CD4-positive, alpha-beta T cell (primary cell): ENCODE measurements around the gene MLXIPL. TPM values are rescaled to one million over a fixed set of nuclear protein-coding genes. Genes with fewer than 3 reads are reported as not detected.
"Not testable (repeated sequence)": the region's sequence is repeated elsewhere in the genome, so short reads cannot be mapped to it uniquely, and the experiment has no call there.

Experiments
- ATAC-seq: fragments of 200-7000 bp; cut with Tn5 transposase; one replicate; pipeline ENCODE4 v1.10.0; 2022; ENCODE audit warnings: mild to moderate bottlenecking; ENCODE audit not compliant: poor library complexity
- CTCF ChIA-PET: fragments of 350-600 bp; sonication (Branson Sonifier 250); formaldehyde crosslinking; loops from one replicate; lab custom pipeline; 2021; ENCODE audit warnings: antibody characterized with exemption, inconsistent platforms; lab: Charles Lee
- POLR2A ChIA-PET: fragments of 350-600 bp; sonication (Branson Sonifier 250); formaldehyde crosslinking; loops from one replicate; lab custom pipeline; 2021; ENCODE audit warnings: antibody characterized with exemption, inconsistent platforms; lab: Charles Lee
- DNase-seq, 14 experiments: peaks; one replicate each; pipeline ENCODE4 v3.0.0-alpha.2; 2013 to 2020; ENCODE audit warnings: mixed read lengths in 2 of 14
- H3K27ac ChIP-seq, 2 donors: one replicate each; pipeline versions ENCODE4 v1.5.1 to v1.7.0; 2013; ENCODE audit warnings: low read length in 2 of 2, low read depth in 1 of 2, mild to moderate bottlenecking in 1 of 2
- H3K27me3 ChIP-seq, 2 experiments: 1 replicate in 1 of 2; 2 replicates in 1 of 2; pipeline versions ENCODE4 v1.6.1 to v1.7.0; 2013; ENCODE audit warnings: low read length in 2 of 2, control low read depth in 1 of 2, mild to moderate bottlenecking in 1 of 2, moderate library complexity in 1 of 2; ENCODE audit not compliant: insufficient read depth in 2 of 2, control insufficient read depth in 1 of 2
- H3K36me3 ChIP-seq: one replicate; pipeline ENCODE4 v1.6.1; 2013; ENCODE audit warnings: low read length, control low read depth; ENCODE audit not compliant: insufficient read depth
- H3K4me1 ChIP-seq: one replicate; pipeline ENCODE4 v1.6.1; 2013; ENCODE audit warnings: low read length, control low read depth; ENCODE audit not compliant: insufficient read depth
- H3K4me3 ChIP-seq: one replicate; pipeline ENCODE4 v1.5.1; 2013; ENCODE audit warnings: mild to moderate bottlenecking, low read length, moderate library complexity
- H3K9me3 ChIP-seq, 2 experiments: 1 replicate in 1 of 2; 2 replicates in 1 of 2; pipeline versions ENCODE4 v1.6.1 to v1.7.0; 2013; ENCODE audit warnings: low read length in 2 of 2, mild to moderate bottlenecking in 2 of 2, control low read depth in 1 of 2, moderate library complexity in 1 of 2; ENCODE audit not compliant: control insufficient read depth in 1 of 2, insufficient read depth in 1 of 2
- H3K27ac Mint-ChIP-seq: one replicate; pipeline ENCODE4 v1.8.0; 2020; ENCODE audit warnings: mixed read lengths
- H3K27me3 Mint-ChIP-seq: one replicate; pipeline ENCODE4 v1.8.0; 2021; ENCODE audit warnings: mixed read lengths
- H3K36me3 Mint-ChIP-seq: one replicate; pipeline ENCODE4 v1.8.0; 2021; ENCODE audit warnings: low read depth, mixed read lengths
- H3K4me1 Mint-ChIP-seq: one replicate; pipeline ENCODE4 v1.8.0; 2021; ENCODE audit warnings: low read depth, mixed read lengths
- H3K4me3 Mint-ChIP-seq: one replicate; pipeline ENCODE4 v1.8.0; 2020; ENCODE audit warnings: mild to moderate bottlenecking, mixed read lengths
- H3K9me3 Mint-ChIP-seq: one replicate; pipeline ENCODE4 v1.8.0; 2020; ENCODE audit warnings: mixed read lengths
- CTCF ChIP-seq: fragments of 200-600 bp; IDR thresholded peaks from one replicate; pipeline ENCODE4 v1.8.0; 2022; ENCODE audit warnings: antibody characterized with exemption, mild to moderate bottlenecking
- intact Hi-C, 2 experiments: fragments of 100-400 bp; cut with DNase I in 1 of 2; cut with micrococcal nuclease in 1 of 2; formaldehyde crosslinking; loops; one replicate each; pipeline versions ENCODE4 v1.15.1 to v1.9.0; 2023 to 2025; cut with DNase I, micrococcal nuclease
- total RNA-seq, 174 experiments: library from RNA in 2 of 174; stranded (reverse) in 2 of 174; gene quantifications; one replicate each; pipeline ENCODE4 v1.2.3 and lab custom pipeline; 2021 to 2026

MLXIPL gene
- total RNA-seq, 2 experiments from 2014 or later = not detected

- ATAC-seq (no peak), DNase-seq (no peak)
- CTCF ChIA-PET = no interaction called here
- H3K27me3 Mint-ChIP-seq = peaks cover 52% of the 10 kb centered on the region
- H3K27ac ChIP-seq = no peak overlapping the region
- TF ChIP-seq CTCF = no peak
- H3K4me3 ChIP-seq = no peak overlapping the region
- no peaks in the 10 kb centered on the region for H3K36me3 Mint-ChIP-seq
- H3K27me3 ChIP-seq = peaks cover 0 to 10% of the 10 kb centered on the region in 2 experiments
- POLR2A ChIA-PET = no interaction called here
- intact Hi-C loops = no loop called here
- peaks cover 6% of the 10 kb centered on the region for H3K9me3 Mint-ChIP-seq
- H3K36me3 ChIP-seq = no peaks in the 10 kb centered on the region
- no peaks in the 10 kb centered on the region for H3K4me1 ChIP-seq
- H3K4me3 Mint-ChIP-seq = no peak overlapping the region
- H3K4me1 Mint-ChIP-seq = no peaks in the 10 kb centered on the region
- H3K27ac Mint-ChIP-seq = no peak overlapping the region
- no peaks in the 10 kb centered on the region for H3K9me3 ChIP-seq
Observed at GRCh38 chr7:73659983-73660382, 35.7 kb upstream of the MLXIPL start.

GRCh38 chr7:73655309-73655708 lies 31.0 kb upstream of the MLXIPL start:
- H3K4me3 Mint-ChIP-seq, DNase-seq, H3K27ac ChIP-seq, H3K9me3 ChIP-seq, H3K36me3 ChIP-seq, H3K4me1 Mint-ChIP-seq, H3K4me1 ChIP-seq, H3K27ac Mint-ChIP-seq, intact Hi-C loops, H3K36me3 Mint-ChIP-seq, CTCF ChIA-PET, ATAC-seq, H3K4me3 ChIP-seq, POLR2A ChIA-PET, H3K9me3 Mint-ChIP-seq: not testable (repeated sequence)
- peaks cover 10 to 19% of the 10 kb centered on the region in 2 experiments for H3K27me3 ChIP-seq
- peaks cover 46% of the 10 kb centered on the region for H3K27me3 Mint-ChIP-seq

DNA sequence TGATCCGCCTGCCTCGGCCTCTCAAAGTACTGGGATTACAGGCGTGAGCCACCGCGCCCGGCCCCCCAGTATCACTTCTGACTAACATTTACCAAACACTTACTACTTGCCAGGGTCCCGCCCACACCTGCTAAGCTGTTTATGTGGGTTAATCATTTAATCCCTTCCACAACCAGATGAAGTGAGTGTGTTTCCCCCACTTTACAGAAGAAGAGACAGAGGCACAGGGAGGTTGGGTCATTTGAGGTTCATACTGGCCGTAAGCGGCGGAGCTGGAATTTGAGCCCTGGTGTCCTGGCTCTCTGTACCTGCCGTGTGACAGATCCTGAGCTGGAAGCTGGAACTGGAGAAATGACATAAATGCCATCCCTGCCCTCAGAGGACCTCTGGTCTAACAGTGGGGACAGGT lies 28.2 kb upstream of the MLXIPL start:
- DNase-seq = no peak
- CTCF ChIA-PET = no interaction called here
- no peaks in the 10 kb centered on the region for H3K9me3 Mint-ChIP-seq

More for the DNA sequence above, 28.2 kb upstream of the MLXIPL start:
- peaks cover 6% of the 10 kb centered on the region for H3K4me1 ChIP-seq
- peaks cover 0 to 10% of the 10 kb centered on the region in 2 experiments for H3K9me3 ChIP-seq
- H3K27ac ChIP-seq = no peak overlapping the region
- Mint-ChIP-seq H3K27me3 (peaks cover 56% of the 10 kb centered on the region), H3K4me3 (no peak overlapping the region), H3K27ac (no peak overlapping the region), H3K4me1 (peaks cover 6% of the 10 kb centered on the region), H3K36me3 (no peaks in the 10 kb centered on the region)
- POLR2A ChIA-PET = no interaction called here
- intact Hi-C loops = no loop called here
- H3K4me3 ChIP-seq = no peak overlapping the region
- no peak for ATAC-seq
- TF ChIP-seq CTCF = no peak
- peaks cover 23 to 41% of the 10 kb centered on the region in 2 experiments for H3K27me3 ChIP-seq
- H3K36me3 ChIP-seq = no peaks in the 10 kb centered on the region
